Stromal cell of bone marrow (primary cell): ENCODE data around the gene RBM45.

ENCODE experiments used
- DNase-seq: peaks from one replicate; pipeline ENCODE4 v3.0.0-alpha.2; 2012; ENCODE audit warnings: low read depth

The RBM45 gene

GRCh38 chr2:178160601-178161000 is 48.4 kb downstream of the RBM45 start:
- DNase-seq, result no peak

- DNase-seq, result peak; percentile 27
Measured at GRCh38 chr2:178163395-178163794, 51.2 kb downstream of the RBM45 start.

GRCh38 chr2:178163911-178164310 is 51.7 kb downstream of the RBM45 start:
- DNase-seq, result no peak

GRCh38 chr2:178173657-178174056 is 61.4 kb downstream of the RBM45 start:
- no peak for DNase-seq

- DNase-seq, result peak; percentile 54
Measured at GRCh38 chr2:178177066-178177679, 64.9 kb downstream of the RBM45 start.
